PC-3 (cell line): Measurements from ENCODE around the gene DPAGT1. TPM values are rescaled to one million over a fixed set of nuclear protein-coding genes. Genes with fewer than 3 reads are reported as not detected.

ENCODE experiments used
- ATAC-seq: fragments of 200-7000 bp; cut with Tn5 transposase; 2 replicates; pipeline ENCODE4 v1.9.1; 2020; ENCODE audit warnings: mild to moderate bottlenecking, moderate library complexity
- BruUV-seq: library from RNA; stranded (reverse); fragments of 400-500 nt; replicated peaks from 2 replicates; lab custom pipeline; 2021; lab: Mats Ljungman, UMichigan
- CTCF ChIA-PET: fragments of 300-600 bp; sonication (Branson Sonifier 250); formaldehyde crosslinking; loops from one replicate; lab custom pipeline; 2022; ENCODE audit warnings: antibody characterized with exemption; lab: Charles Lee
- POLR2A ChIA-PET: fragments of 300-600 bp; sonication (Branson Sonifier 250); formaldehyde crosslinking; loops from one replicate; lab custom pipeline; 2022; ENCODE audit warnings: antibody characterized with exemption; ENCODE audit not compliant: unreplicated experiment; lab: Charles Lee
- DNase-seq: peaks from one replicate; pipeline ENCODE4 v3.0.0-alpha.2; 2015
- H2AFZ ChIP-seq: fragments of 300-600 bp; sonication (generic); 2 replicates; pipeline ENCODE4 v1.6.0; 2016; ENCODE audit warnings: antibody characterized with exemption, low read length
- H3F3A ChIP-seq: fragments of 300-600 bp; sonication (generic); one replicate; pipeline ENCODE4 v1.6.0; 2017; ENCODE audit warnings: antibody characterized with exemption, low read length, control low read depth, mild to moderate bottlenecking; ENCODE audit not compliant: unreplicated experiment
- H3K27ac ChIP-seq: fragments of 300-600 bp; sonication (generic); 2 replicates; pipeline ENCODE4 v1.5.1; 2016; ENCODE audit warnings: mild to moderate bottlenecking, low read length
- H3K27me3 ChIP-seq: fragments of 300-600 bp; sonication (generic); 2 replicates; pipeline ENCODE4 v1.6.1; 2016; ENCODE audit warnings: low read length, mixed read lengths
- H3K36me3 ChIP-seq: fragments of 300-600 bp; sonication (generic); 2 replicates; pipeline ENCODE4 v1.6.1; 2016; ENCODE audit warnings: low read depth, mixed run types, low read length, mixed read lengths
- H3K4me1 ChIP-seq: fragments of 300-600 bp; sonication (generic); 2 replicates; pipeline ENCODE4 v1.5.1; 2016; ENCODE audit warnings: low read length; ENCODE audit not compliant: insufficient read depth
- H3K4me2 ChIP-seq: fragments of 300-600 bp; sonication (generic); 2 replicates; pipeline ENCODE4 v1.6.0; 2016; ENCODE audit warnings: low read length
- H3K4me3 ChIP-seq: fragments of 300-600 bp; sonication (generic); 2 replicates; pipeline ENCODE4 v1.5.1; 2016; ENCODE audit warnings: mild to moderate bottlenecking, low read length, mixed read lengths
- H3K79me2 ChIP-seq: fragments of 300-600 bp; sonication (generic); 2 replicates; pipeline ENCODE4 v1.6.1; 2017; ENCODE audit warnings: low read length, mixed read lengths
- H3K9ac ChIP-seq: fragments of 300-600 bp; sonication (generic); 2 replicates; pipeline ENCODE4 v1.6.0; 2016; ENCODE audit warnings: mild to moderate bottlenecking, low read length
- H3K9me2 ChIP-seq: fragments of 300-600 bp; sonication (generic); replicated peaks from 2 replicates; pipeline ENCODE4 v1.6.1; 2016; ENCODE audit warnings: mixed run types, low read length, mixed read lengths
- H3K9me3 ChIP-seq: fragments of 300-600 bp; sonication (generic); 2 replicates; pipeline ENCODE4 v1.6.1; 2016; ENCODE audit warnings: low read length, mixed read lengths
- H4K20me1 ChIP-seq: fragments of 300-600 bp; sonication (generic); 2 replicates; pipeline ENCODE4 v1.6.1; 2016; ENCODE audit warnings: low read length, mixed read lengths
- CTCF ChIP-seq: fragments of 300-600 bp; sonication (generic); conservative IDR thresholded peaks from 2 replicates; pipeline ENCODE4 v1.5.1; 2017; ENCODE audit warnings: antibody characterized with exemption, low read depth, mild to moderate bottlenecking, low read length
- EZH2 ChIP-seq: fragments of 300-600 bp; sonication (generic); IDR thresholded peaks from one replicate; pipeline ENCODE4 v1.6.1; 2017; ENCODE audit warnings: antibody characterized with exemption, mild to moderate bottlenecking, low read length; ENCODE audit not compliant: unreplicated experiment
- EZH2phosphoT487 ChIP-seq: fragments of 300-600 bp; sonication (generic); IDR thresholded peaks from 2 replicates; pipeline ENCODE4 v1.6.1; 2018; ENCODE audit warnings: mild to moderate bottlenecking, antibody characterized with exemption, low read length, borderline replicate concordance
- intact Hi-C: fragments of 100-400 bp; cut with micrococcal nuclease; formaldehyde crosslinking; loops from 2 replicates; pipeline ENCODE4 v1.9.0; 2023
- total RNA-seq: library from RNA; depleted of rRNA; stranded (reverse); fragments of >200 nt; gene quantifications from 2 replicates; pipeline ENCODE4 v1.2.3, GENCODE V29; 2014

DPAGT1 gene
- total RNA-seq, 1 experiment from 2014 or later: 68.0 TPM

DNA sequence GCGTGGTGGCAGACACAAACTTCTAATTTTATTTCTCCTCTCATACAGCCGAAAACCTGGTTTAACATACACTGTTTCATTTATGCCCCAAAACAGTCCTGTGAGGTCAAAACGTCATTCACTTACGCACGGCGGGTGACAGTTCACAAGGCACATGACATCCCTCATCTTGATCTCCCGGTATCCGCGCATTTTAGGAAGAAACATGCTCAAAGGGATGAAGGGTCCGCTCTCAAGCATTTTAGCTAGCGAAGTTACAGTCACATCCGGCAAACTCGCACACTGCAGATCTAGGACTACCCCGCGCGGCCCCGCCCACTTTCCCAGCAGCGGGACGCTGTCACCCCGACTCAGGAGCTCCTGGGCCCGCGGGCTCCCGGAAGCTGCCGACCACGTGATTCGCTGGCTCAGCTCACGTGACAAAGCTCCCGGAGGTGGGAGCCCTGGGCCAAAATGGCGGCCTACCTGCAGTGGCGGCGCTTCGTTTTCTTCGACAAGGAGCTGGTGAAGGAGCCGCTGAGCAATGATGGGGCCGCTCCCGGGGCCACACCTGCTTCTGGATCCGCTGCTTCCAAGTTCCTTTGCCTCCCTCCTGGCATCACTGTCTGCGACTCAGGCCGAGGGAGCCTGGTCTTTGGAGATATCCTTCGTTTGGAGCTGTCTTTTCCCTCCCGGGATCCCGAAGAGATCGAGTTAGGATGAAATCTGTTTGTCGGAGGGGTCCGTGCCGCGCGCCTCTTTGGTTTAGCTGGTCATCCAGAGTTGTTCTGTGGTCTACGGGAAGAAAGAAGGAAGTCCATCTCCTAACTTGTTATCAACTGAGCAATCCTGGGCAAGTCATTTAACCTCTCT is 34.1 kb downstream of the DPAGT1 start, which contains the start of gene VPS11:
Gene VPS11 (plus strand): TSS at position 448 of the 852 bp plus-strand sequence. CDS start 6 bp downstream, at position 454.
- ChIA-PET CTCF (interaction anchor here (0.5 to 1.1 kb wide), 5 partner anchors 12 to 372 kb away, joined by 3 read pairs; no protein-coding TSS in a partner anchor), POLR2A (interaction anchor here (0.6 to 1.6 kb wide), 11 partner anchors 9 to 974 kb away, joined by 3 to 34 read pairs (median 5); partner anchors contain the start of genes CBL, DPAGT1, HMBS and RPS25)
- Histone ChIP-seq H4K20me1 (no peaks in the 10 kb centered on the region), H3K9ac (peak within 1 kb of the TSS; percentile 92), H3K27ac (peak within 1 kb of the TSS; percentile 43), H3F3A (no peaks in the 10 kb centered on the region), H3K4me3 (peak within 1 kb of the TSS; percentile 87), H2AFZ (peak within 1 kb of the TSS; percentile 75), H3K4me2 (peak within 1 kb of the TSS; percentile 75), H3K27me3 (no peaks in the 10 kb centered on the region), H3K36me3 (peaks cover 13% of the 10 kb centered on the region; the same call in 1 of the 2 replicates), H3K4me1 (peaks cover 14% of the 10 kb centered on the region; the same call in 1 of the 2 replicates), H3K9me3 (no peaks in the 10 kb centered on the region), H3K9me2 (no peaks in the 10 kb centered on the region), H3K79me2 (peaks cover 47% of the 10 kb centered on the region)
- BruUV-seq: TSS peak; percentile 82
- ATAC-seq (peak; percentile 98), DNase-seq (peak; percentile 99)
- TF ChIP-seq EZH2phosphoT487: no peak
- TF ChIP-seq CTCF: no peak
- no peak for TF ChIP-seq EZH2
- intact Hi-C loops: loop anchor here (1.0 to 2.0 kb wide), 2 partner anchors 10 to 35 kb away; partner anchors contain the start of gene HYOU1

DNA sequence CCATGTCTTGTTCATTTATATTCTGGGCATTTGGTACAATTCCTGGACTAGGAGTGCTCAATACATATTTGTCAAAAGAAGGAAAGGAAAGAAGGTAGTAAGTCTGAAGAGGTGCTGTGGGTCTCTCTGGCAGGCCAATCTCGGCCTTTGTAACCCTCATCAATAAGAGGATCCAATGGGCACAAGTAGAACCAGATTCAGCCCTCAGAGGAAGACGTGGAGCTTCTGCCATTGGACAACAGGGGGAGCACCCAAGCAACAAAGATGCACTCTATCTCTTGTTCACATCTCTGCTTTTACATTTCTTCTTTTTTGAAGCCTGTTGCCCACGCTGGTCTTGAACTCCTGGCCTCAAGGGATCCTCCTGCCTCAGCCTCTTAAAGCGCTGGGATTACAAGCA is 36.3 kb downstream of the DPAGT1 start:
- no peak for ATAC-seq

More for the DNA sequence above, 36.3 kb downstream of the DPAGT1 start:
- H3K27ac ChIP-seq: no peak overlapping the region
- DNase-seq: peak; percentile 66
- H2AFZ ChIP-seq: no peak overlapping the region
- TF ChIP-seq CTCF: peak; percentile 79
- TF ChIP-seq EZH2: no peak
- peaks cover 14% of the 10 kb centered on the region; the same call in 1 of the 2 replicates for H3K4me1 ChIP-seq
- intact Hi-C loops: no loop called here
- H3K4me2 ChIP-seq: no peak overlapping the region
- no TSS peak for BruUV-seq
- CTCF ChIA-PET: interaction anchor here (0.6 to 1.0 kb wide), 2 partner anchors 70 to 216 kb away, joined by 3 read pairs; no protein-coding TSS in a partner anchor
- H3K9me2 ChIP-seq: no peaks in the 10 kb centered on the region
- no peak overlapping the region for H3K9ac ChIP-seq
- peaks cover 4% of the 10 kb centered on the region; the same call in 1 of the 2 replicates for H3K36me3 ChIP-seq
- H4K20me1 ChIP-seq: no peaks in the 10 kb centered on the region
- peaks cover 47% of the 10 kb centered on the region for H3K79me2 ChIP-seq
- H3K27me3 ChIP-seq: no peaks in the 10 kb centered on the region
- no peak overlapping the region for H3K4me3 ChIP-seq
- H3K9me3 ChIP-seq: no peaks in the 10 kb centered on the region
- POLR2A ChIA-PET: no interaction called here
- no peaks in the 10 kb centered on the region for H3F3A ChIP-seq
